GM23338 (cell line): ENCODE measurements around the gene RAPGEF3. TPM values are rescaled to one million over a fixed set of nuclear protein-coding genes. Genes with fewer than 3 reads are reported as not detected.

ENCODE experiments used
- ATAC-seq: fragments of 200-7000 bp; cut with Tn5 transposase; 3 replicates; pipeline ENCODE4 v1.9.1; 2020
- DNase-seq: peaks from one replicate; pipeline ENCODE4 v3.0.0-alpha.2; 2015; ENCODE audit warnings: low spot score
- H2AFZ ChIP-seq: fragments of 200-600 bp; sonication (generic); 2 replicates; pipeline ENCODE4 v1.8.0; 2016; ENCODE audit warnings: antibody characterized with exemption, mild to moderate bottlenecking, moderate library complexity
- H3F3A ChIP-seq: fragments of 200-600 bp; sonication (generic); replicated peaks from 2 replicates; pipeline ENCODE4 v1.8.0; 2017; ENCODE audit warnings: antibody characterized with exemption, mixed run types, low read depth
- H3K27ac ChIP-seq: fragments of 200-600 bp; sonication (generic); 2 replicates; pipeline ENCODE4 v1.6.1; 2016; ENCODE audit warnings: low read depth
- H3K27me3 ChIP-seq: fragments of 200-600 bp; sonication (generic); 2 replicates; pipeline ENCODE4 v1.8.0; 2016; ENCODE audit warnings: mild to moderate bottlenecking, mixed run types, moderate library complexity; ENCODE audit not compliant: insufficient read depth
- H3K36me3 ChIP-seq: fragments of 200-600 bp; sonication (generic); 2 replicates; pipeline ENCODE4 v1.8.0; 2016; ENCODE audit warnings: mild to moderate bottlenecking; ENCODE audit not compliant: insufficient read depth
- H3K4me1 ChIP-seq: fragments of 200-600 bp; sonication (generic); 2 replicates; pipeline ENCODE4 v1.8.0; 2016; ENCODE audit warnings: mild to moderate bottlenecking, moderate library complexity; ENCODE audit not compliant: insufficient read depth
- H3K4me2 ChIP-seq: fragments of 200-600 bp; sonication (generic); 2 replicates; pipeline ENCODE4 v1.7.1; 2017; ENCODE audit warnings: mixed run types
- H3K4me3 ChIP-seq: fragments of 200-600 bp; sonication (generic); 2 replicates; pipeline ENCODE4 v1.6.1; 2016; ENCODE audit warnings: mixed run types
- H3K79me2 ChIP-seq: fragments of 200-600 bp; sonication (generic); replicated peaks from 2 replicates; pipeline ENCODE4 v1.8.0; 2017; ENCODE audit warnings: mild to moderate bottlenecking; ENCODE audit not compliant: insufficient read depth
- H3K9me2 ChIP-seq: fragments of 200-600 bp; sonication (generic); 2 replicates; pipeline ENCODE4 v1.8.0; 2017; ENCODE audit not compliant: insufficient read depth
- H4K20me1 ChIP-seq: fragments of 200-600 bp; sonication (generic); replicated peaks from 2 replicates; pipeline ENCODE4 v1.8.0; 2017; ENCODE audit warnings: mild to moderate bottlenecking; ENCODE audit not compliant: insufficient read depth
- H3K27ac Mint-ChIP-seq: 2 replicates; pipeline ENCODE4 v1.8.0; 2020; ENCODE audit warnings: inconsistent platforms, mild to moderate bottlenecking, moderate library complexity, mixed read lengths
- H3K27me3 Mint-ChIP-seq: 3 replicates; pipeline ENCODE4 v1.8.0; 2022; ENCODE audit warnings: low read depth, mild to moderate bottlenecking, moderate library complexity, mixed read lengths, inconsistent platforms; ENCODE audit not compliant: insufficient read depth, poor library complexity
- H3K36me3 Mint-ChIP-seq: 3 replicates; pipeline ENCODE4 v1.8.0; 2021; ENCODE audit warnings: low read depth, mild to moderate bottlenecking, inconsistent platforms, moderate library complexity, mixed read lengths
- H3K4me1 Mint-ChIP-seq: 3 replicates; pipeline ENCODE4 v1.8.0; 2020; ENCODE audit warnings: mild to moderate bottlenecking, inconsistent platforms, mixed read lengths
- H3K4me3 Mint-ChIP-seq: 3 replicates; pipeline ENCODE4 v1.8.0; 2021; ENCODE audit warnings: moderate library complexity, mild to moderate bottlenecking, inconsistent platforms, mixed read lengths
- H3K9me3 Mint-ChIP-seq: 3 replicates; pipeline ENCODE4 v1.8.0; 2020; ENCODE audit warnings: moderate library complexity, mild to moderate bottlenecking, inconsistent platforms, mixed read lengths
- CREB1 ChIP-seq: fragments of 250-450 bp; sonication (Bioruptor Pico); IDR thresholded peaks from 2 replicates; pipeline ENCODE4 v1.5.0; 2020; ENCODE audit warnings: low read depth, mild to moderate bottlenecking, moderate library complexity
- EZH2 ChIP-seq: fragments of 200-600 bp; sonication (generic); IDR thresholded peaks from one replicate; pipeline ENCODE4 v1.8.0; 2017; ENCODE audit warnings: antibody characterized with exemption, mild to moderate bottlenecking, low read depth; ENCODE audit not compliant: unreplicated experiment
- EZH2phosphoT487 ChIP-seq: fragments of 200-600 bp; sonication (generic); IDR thresholded peaks from one replicate; pipeline ENCODE4 v1.8.1; 2018; ENCODE audit warnings: antibody characterized with exemption; ENCODE audit not compliant: unreplicated experiment
- JUNB ChIP-seq: IDR thresholded peaks from one replicate; pipeline ENCODE4 v1.6.1; 2016; ENCODE audit warnings: antibody characterized with exemption; ENCODE audit not compliant: unreplicated experiment
- NANOG ChIP-seq: IDR thresholded peaks from 2 replicates; pipeline ENCODE4 v1.6.1; 2016; ENCODE audit warnings: antibody characterized with exemption, borderline replicate concordance
- POLR2AphosphoS5 ChIP-seq: IDR thresholded peaks from 2 replicates; pipeline ENCODE4 v1.6.1; 2016; ENCODE audit warnings: antibody characterized with exemption, low read depth
- STAT1 ChIP-seq: IDR thresholded peaks from one replicate; pipeline ENCODE4 v1.6.1; 2016; ENCODE audit warnings: antibody characterized with exemption; ENCODE audit not compliant: unreplicated experiment
- ZNF114 ChIP-seq: fragments of 250-450 bp; sonication (Bioruptor Pico); IDR thresholded peaks from 2 replicates; pipeline ENCODE4 v1.5.0; 2020; ENCODE audit warnings: mild to moderate bottlenecking, moderate library complexity
- ZNF331 ChIP-seq: fragments of 250-450 bp; sonication (Bioruptor Pico); IDR thresholded peaks from 2 replicates; pipeline ENCODE4 v1.5.0; 2020; ENCODE audit warnings: low read depth, mild to moderate bottlenecking, moderate library complexity
- polyA plus RNA-seq: library from polyadenylated mRNA; unstranded; fragments of >200 nt; fragmentation: Nextera tagmentation; extraction: Ambion mirVana; gene quantifications from 2 replicates; pipeline ENCODE4 v1.2.1, GENCODE V29; 2016
- total RNA-seq: library from RNA; depleted of rRNA; stranded (reverse); fragments of >200 nt; shearing (Covaris generic); gene quantifications from 2 replicates; pipeline ENCODE4 v1.2.3, GENCODE V29; 2014
- TF ChIP-seq, protein P1 (sequence below): IDR thresholded peaks from 2 replicates; pipeline ENCODE4 v1.6.1; 2016; ENCODE audit warnings: antibody characterized with exemption
- TF ChIP-seq, protein P2 (sequence below): IDR thresholded peaks from one replicate; pipeline ENCODE4 v1.6.1; 2018; ENCODE audit warnings: antibody characterized with exemption; ENCODE audit not compliant: unreplicated experiment
- TF ChIP-seq, protein P3 (sequence below): fragments of 250-450 bp; sonication (Bioruptor Pico); IDR thresholded peaks from 2 replicates; pipeline ENCODE4 v1.5.0; 2020; ENCODE audit warnings: mild to moderate bottlenecking, moderate library complexity
- TF ChIP-seq, protein P4 (sequence below), 2 experiments: fragments of 200-600 bp in 1 of 2; sonication (generic) in 1 of 2; conservative IDR thresholded peaks; 2 replicates each; pipeline versions ENCODE4 v1.5.1 to v1.6.1; 2016 to 2017; ENCODE audit warnings: antibody characterized with exemption in 2 of 2, low read depth in 2 of 2, mild to moderate bottlenecking in 2 of 2, moderate library complexity in 1 of 2

RAPGEF3 gene
- total and polyA plus RNA-seq, 2 experiments from 2014 or later: 2.3 to 11.8 TPM

DNA sequence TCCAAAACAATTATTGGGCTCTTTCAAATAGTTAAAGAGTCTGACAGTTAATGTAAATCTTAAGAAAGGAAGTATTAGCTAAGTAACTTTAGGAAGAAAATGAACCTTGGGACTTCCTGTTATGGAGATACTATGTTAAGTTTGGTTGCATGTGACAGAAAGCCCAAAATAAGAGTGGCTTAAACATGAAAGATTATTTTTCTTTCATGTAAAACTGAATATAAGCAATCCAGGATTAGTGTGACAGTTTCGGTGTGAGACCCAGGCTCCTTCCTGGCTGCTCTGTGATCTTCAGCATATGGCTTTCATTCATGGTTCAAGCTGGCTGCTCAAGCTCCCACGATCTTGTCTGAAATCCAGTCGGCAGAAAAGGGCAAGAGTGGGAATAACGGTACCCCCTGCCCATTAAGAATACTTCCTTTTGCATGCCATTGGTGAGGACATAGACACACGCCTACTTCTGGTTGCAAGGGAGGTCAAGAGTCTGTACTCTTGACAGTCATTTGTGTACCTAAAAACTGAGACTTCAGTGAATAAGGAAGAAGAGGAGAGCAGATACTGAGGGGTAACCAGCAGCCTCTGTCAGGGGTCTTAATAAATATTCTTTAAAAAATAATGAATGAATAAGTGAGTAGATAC is 50.7 kb downstream of the RAPGEF3 start:
- no peak overlapping the region for H2AFZ ChIP-seq
- Mint-ChIP-seq H3K4me3 (no peak overlapping the region), H3K9me3 (no peaks in the 10 kb centered on the region), H3K4me1 (peaks cover 19% of the 10 kb centered on the region), H3K27ac (no peak overlapping the region), H3K36me3 (no peaks in the 10 kb centered on the region; the same call in 2 of the 3 replicates), H3K27me3 (peaks cover 3% of the 10 kb centered on the region)
- peaks cover 24% of the 10 kb centered on the region for H3K79me2 ChIP-seq
- DNase-seq (no peak), ATAC-seq (no peak)
- no peak overlapping the region for H3K4me2 ChIP-seq
- TF ChIP-seq EZH2 (no peak), JUNB (no peak), ZNF331 (CRISPR knock-in tag) (no peak), NANOG (no peak), ZNF114 (CRISPR knock-in tag) (no peak), EZH2phosphoT487 (no peak), CREB1 (CRISPR knock-in tag) (no peak), POLR2AphosphoS5 (no peak), STAT1 (no peak)
- TF ChIP-seq, protein P1, sequence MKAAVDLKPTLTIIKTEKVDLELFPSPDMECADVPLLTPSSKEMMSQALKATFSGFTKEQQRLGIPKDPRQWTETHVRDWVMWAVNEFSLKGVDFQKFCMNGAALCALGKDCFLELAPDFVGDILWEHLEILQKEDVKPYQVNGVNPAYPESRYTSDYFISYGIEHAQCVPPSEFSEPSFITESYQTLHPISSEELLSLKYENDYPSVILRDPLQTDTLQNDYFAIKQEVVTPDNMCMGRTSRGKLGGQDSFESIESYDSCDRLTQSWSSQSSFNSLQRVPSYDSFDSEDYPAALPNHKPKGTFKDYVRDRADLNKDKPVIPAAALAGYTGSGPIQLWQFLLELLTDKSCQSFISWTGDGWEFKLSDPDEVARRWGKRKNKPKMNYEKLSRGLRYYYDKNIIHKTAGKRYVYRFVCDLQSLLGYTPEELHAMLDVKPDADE: no peak
- TF ChIP-seq, protein P2, sequence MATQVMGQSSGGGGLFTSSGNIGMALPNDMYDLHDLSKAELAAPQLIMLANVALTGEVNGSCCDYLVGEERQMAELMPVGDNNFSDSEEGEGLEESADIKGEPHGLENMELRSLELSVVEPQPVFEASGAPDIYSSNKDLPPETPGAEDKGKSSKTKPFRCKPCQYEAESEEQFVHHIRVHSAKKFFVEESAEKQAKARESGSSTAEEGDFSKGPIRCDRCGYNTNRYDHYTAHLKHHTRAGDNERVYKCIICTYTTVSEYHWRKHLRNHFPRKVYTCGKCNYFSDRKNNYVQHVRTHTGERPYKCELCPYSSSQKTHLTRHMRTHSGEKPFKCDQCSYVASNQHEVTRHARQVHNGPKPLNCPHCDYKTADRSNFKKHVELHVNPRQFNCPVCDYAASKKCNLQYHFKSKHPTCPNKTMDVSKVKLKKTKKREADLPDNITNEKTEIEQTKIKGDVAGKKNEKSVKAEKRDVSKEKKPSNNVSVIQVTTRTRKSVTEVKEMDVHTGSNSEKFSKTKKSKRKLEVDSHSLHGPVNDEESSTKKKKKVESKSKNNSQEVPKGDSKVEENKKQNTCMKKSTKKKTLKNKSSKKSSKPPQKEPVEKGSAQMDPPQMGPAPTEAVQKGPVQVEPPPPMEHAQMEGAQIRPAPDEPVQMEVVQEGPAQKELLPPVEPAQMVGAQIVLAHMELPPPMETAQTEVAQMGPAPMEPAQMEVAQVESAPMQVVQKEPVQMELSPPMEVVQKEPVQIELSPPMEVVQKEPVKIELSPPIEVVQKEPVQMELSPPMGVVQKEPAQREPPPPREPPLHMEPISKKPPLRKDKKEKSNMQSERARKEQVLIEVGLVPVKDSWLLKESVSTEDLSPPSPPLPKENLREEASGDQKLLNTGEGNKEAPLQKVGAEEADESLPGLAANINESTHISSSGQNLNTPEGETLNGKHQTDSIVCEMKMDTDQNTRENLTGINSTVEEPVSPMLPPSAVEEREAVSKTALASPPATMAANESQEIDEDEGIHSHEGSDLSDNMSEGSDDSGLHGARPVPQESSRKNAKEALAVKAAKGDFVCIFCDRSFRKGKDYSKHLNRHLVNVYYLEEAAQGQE: no peak
- TF ChIP-seq, protein P3, sequence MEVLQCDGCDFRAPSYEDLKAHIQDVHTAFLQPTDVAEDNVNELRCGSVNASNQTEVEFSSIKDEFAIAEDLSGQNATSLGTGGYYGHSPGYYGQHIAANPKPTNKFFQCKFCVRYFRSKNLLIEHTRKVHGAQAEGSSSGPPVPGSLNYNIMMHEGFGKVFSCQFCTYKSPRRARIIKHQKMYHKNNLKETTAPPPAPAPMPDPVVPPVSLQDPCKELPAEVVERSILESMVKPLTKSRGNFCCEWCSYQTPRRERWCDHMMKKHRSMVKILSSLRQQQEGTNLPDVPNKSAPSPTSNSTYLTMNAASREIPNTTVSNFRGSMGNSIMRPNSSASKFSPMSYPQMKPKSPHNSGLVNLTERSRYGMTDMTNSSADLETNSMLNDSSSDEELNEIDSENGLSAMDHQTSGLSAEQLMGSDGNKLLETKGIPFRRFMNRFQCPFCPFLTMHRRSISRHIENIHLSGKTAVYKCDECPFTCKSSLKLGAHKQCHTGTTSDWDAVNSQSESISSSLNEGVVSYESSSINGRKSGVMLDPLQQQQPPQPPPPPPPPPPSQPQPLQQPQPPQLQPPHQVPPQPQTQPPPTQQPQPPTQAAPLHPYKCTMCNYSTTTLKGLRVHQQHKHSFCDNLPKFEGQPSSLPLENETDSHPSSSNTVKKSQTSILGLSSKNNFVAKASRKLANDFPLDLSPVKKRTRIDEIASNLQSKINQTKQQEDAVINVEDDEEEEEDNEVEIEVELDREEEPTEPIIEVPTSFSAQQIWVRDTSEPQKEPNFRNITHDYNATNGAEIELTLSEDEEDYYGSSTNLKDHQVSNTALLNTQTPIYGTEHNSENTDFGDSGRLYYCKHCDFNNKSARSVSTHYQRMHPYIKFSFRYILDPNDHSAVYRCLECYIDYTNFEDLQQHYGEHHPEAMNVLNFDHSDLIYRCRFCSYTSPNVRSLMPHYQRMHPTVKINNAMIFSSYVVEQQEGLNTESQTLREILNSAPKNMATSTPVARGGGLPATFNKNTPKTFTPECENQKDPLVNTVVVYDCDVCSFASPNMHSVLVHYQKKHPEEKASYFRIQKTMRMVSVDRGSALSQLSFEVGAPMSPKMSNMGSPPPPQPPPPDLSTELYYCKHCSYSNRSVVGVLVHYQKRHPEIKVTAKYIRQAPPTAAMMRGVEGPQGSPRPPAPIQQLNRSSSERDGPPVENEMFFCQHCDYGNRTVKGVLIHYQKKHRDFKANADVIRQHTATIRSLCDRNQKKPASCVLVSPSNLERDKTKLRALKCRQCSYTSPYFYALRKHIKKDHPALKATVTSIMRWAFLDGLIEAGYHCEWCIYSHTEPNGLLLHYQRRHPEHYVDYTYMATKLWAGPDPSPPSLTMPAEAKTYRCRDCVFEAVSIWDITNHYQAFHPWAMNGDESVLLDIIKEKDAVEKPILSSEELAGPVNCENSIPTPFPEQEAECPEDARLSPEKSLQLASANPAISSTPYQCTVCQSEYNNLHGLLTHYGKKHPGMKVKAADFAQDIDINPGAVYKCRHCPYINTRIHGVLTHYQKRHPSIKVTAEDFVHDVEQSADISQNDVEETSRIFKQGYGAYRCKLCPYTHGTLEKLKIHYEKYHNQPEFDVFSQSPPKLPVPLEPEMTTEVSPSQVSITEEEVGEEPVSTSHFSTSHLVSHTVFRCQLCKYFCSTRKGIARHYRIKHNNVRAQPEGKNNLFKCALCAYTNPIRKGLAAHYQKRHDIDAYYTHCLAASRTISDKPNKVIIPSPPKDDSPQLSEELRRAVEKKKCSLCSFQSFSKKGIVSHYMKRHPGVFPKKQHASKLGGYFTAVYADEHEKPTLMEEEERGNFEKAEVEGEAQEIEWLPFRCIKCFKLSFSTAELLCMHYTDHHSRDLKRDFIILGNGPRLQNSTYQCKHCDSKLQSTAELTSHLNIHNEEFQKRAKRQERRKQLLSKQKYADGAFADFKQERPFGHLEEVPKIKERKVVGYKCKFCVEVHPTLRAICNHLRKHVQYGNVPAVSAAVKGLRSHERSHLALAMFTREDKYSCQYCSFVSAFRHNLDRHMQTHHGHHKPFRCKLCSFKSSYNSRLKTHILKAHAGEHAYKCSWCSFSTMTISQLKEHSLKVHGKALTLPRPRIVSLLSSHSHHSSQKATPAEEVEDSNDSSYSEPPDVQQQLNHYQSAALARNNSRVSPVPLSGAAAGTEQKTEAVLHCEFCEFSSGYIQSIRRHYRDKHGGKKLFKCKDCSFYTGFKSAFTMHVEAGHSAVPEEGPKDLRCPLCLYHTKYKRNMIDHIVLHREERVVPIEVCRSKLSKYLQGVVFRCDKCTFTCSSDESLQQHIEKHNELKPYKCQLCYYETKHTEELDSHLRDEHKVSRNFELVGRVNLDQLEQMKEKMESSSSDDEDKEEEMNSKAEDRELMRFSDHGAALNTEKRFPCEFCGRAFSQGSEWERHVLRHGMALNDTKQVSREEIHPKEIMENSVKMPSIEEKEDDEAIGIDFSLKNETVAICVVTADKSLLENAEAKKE (CRISPR knock-in tag): no peak
- TF ChIP-seq, protein P4, sequence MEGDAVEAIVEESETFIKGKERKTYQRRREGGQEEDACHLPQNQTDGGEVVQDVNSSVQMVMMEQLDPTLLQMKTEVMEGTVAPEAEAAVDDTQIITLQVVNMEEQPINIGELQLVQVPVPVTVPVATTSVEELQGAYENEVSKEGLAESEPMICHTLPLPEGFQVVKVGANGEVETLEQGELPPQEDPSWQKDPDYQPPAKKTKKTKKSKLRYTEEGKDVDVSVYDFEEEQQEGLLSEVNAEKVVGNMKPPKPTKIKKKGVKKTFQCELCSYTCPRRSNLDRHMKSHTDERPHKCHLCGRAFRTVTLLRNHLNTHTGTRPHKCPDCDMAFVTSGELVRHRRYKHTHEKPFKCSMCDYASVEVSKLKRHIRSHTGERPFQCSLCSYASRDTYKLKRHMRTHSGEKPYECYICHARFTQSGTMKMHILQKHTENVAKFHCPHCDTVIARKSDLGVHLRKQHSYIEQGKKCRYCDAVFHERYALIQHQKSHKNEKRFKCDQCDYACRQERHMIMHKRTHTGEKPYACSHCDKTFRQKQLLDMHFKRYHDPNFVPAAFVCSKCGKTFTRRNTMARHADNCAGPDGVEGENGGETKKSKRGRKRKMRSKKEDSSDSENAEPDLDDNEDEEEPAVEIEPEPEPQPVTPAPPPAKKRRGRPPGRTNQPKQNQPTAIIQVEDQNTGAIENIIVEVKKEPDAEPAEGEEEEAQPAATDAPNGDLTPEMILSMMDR (conservative IDR thresholded peaks at IDR 0.05; ENCODE audit: low read depth in 2 of 2): no peak
- no peaks in the 10 kb centered on the region for H4K20me1 ChIP-seq
- no peak overlapping the region for H3K27ac ChIP-seq
- no peaks in the 10 kb centered on the region for H3K36me3 ChIP-seq
- H3K27me3 ChIP-seq: no peaks in the 10 kb centered on the region
- H3F3A ChIP-seq: no peaks in the 10 kb centered on the region
- no peak overlapping the region for H3K4me3 ChIP-seq
- no peaks in the 10 kb centered on the region for H3K9me2 ChIP-seq
- H3K4me1 ChIP-seq: peaks cover 5% of the 10 kb centered on the region
